ENCODE results near the gene MLF1. TPM values are rescaled to one million over a fixed set of nuclear protein-coding genes. Genes with fewer than 3 reads are reported as not detected.

Gene MLF1
- total RNA-seq, 2 experiments from 2014 or later, result 0.83 to 1.2 TPM

DNA sequence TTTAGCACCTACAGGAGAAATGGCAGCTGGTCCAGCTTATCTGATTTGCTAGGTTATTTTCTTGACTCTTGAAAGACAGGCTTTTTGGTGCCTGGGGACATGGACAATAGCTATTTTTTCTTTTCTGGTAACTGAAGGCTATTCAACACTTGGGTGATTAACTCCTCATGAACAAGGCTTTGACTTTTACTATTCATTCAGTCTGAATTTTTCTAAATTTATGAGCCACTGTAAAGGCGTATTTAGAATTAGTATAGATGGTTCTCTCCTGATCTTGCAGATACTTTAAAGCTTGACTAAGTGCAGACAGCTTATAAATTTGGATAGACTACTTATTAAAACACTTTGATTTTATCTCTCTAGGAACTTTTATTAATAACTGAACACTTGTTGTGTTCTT lies 54.9 kb downstream of the MLF1 start:
- Mint-ChIP-seq H3K27me3 (no peaks in the 10 kb centered on the region), H3K9me3 (peaks cover 2% of the 10 kb centered on the region), H3K36me3 (no peaks in the 10 kb centered on the region), H3K4me1 (no peaks in the 10 kb centered on the region), H3K4me3 (no peak overlapping the region), H3K27ac (no peak overlapping the region)
- no peak for DNase-seq
- POLR2A ChIA-PET, result no interaction called here
- ATAC-seq (ENCODE audit: low read depth), result no peak

DNA sequence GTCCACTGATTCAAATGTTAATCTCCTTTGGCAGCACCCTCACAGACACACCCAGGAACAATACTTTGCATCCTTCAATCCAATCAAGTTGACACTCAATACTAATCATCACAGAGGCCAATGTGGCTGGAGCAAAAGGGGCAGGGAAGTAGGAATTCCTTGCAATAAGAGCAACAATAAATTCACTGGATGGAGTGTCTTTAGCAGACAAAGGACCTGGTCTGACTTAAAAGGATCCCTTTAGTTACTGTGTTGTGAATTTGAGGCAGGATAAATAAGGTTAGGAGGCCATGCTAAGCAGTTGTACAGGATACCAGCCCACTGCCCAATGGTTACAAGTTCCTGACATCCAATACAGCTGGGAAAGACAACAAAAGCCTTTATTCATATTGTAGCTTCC lies 61.0 kb downstream of the MLF1 start:
- no peak overlapping the region for H3K27ac Mint-ChIP-seq
- DNase-seq (no peak), ATAC-seq (ENCODE audit: low read depth) (no peak)
- H3K9me3 Mint-ChIP-seq, result no peaks in the 10 kb centered on the region
- POLR2A ChIA-PET, result no interaction called here
- H3K27me3 Mint-ChIP-seq, result no peaks in the 10 kb centered on the region
- no peaks in the 10 kb centered on the region for H3K36me3 Mint-ChIP-seq
- no peaks in the 10 kb centered on the region for H3K4me1 Mint-ChIP-seq
- no peak overlapping the region for H3K4me3 Mint-ChIP-seq

DNA sequence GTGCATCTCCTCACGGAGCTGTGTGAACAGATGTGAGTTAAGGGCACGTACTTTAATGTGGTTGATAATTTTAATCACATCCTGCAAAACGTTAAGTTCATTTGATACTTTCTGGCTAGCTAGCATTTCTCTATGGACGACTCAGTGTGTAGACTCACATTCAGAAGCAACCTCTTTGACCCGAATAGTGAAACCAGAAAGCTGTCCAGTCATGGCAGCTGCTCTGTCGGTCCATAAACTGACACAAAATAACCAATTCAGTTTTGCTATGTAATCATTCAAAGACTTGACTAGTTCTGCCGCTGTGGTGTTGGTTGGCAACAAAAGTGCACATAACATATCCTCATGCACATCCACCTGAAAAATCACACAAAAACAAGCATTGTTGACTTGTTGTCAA lies 69.7 kb downstream of the MLF1 start:
- Mint-ChIP-seq H3K4me3 (no peak overlapping the region), H3K4me1 (peaks cover 8% of the 10 kb centered on the region), H3K27ac (no peak overlapping the region), H3K27me3 (no peaks in the 10 kb centered on the region), H3K36me3 (no peaks in the 10 kb centered on the region), H3K9me3 (no peaks in the 10 kb centered on the region)
- POLR2A ChIA-PET, result no interaction called here
- DNase-seq (no peak), ATAC-seq (ENCODE audit: low read depth) (no peak)

DNA sequence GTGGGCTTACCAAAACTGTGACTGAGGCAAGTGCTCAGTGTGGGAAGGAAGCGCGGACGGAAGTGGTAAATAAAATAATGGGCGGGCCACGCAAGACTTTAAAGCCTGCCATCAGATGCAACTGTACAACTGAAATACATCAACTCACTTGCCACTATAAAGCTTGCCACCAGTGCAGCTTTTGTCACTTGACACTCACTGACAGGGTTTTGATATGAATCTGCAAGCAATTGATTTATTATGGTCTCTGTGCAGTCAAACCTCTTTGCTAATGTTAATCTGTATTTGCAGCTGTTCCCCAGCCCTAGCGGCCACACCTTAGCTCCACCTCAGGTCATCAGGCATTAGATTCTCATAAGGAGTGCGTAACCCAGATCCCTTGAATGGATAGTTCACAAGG lies 71.0 kb downstream of the MLF1 start:
- Mint-ChIP-seq H3K27me3 (no peaks in the 10 kb centered on the region), H3K4me1 (peaks cover 15% of the 10 kb centered on the region), H3K36me3 (no peaks in the 10 kb centered on the region), H3K9me3 (no peaks in the 10 kb centered on the region), H3K4me3 (no peak overlapping the region), H3K27ac (no peak overlapping the region)
- POLR2A ChIA-PET, result no interaction called here
- DNase-seq (no peak), ATAC-seq (ENCODE audit: low read depth) (no peak)

DNA sequence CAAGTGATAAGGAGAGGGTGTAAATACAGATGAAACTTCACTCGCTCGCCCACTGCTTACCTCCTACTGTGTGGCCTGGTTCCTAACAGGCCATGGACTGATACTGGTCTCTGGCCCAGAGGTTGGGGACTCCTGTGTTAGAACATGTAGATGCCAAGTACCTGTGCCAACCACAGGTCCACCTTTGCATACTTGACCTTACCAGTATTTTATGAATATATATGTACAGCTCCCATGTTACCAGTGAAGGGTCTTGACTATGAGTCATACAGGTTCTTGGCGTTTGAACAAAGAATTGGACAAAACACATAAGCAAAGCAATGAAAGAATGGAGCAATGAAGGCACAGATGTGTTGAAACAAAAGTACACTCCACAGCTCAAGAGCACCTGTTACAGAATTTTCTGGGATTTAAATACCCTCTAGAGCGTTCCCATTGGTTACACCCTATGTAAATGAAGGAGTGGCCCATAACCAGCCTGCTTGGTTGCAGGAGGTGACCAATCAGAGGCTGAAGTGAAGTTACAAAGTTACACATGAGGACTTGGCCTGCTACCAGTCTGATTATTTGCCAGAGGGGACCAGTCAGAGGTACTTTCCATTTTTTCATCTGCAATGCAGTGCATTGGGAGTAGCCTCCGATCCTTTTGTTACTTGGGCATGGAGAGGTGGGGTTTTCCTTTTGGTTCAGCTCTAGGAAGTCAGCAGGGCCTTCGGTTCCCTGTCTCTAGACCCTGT lies 71.6 kb downstream of the MLF1 start:
- no peaks in the 10 kb centered on the region for H3K9me3 Mint-ChIP-seq
- no peak overlapping the region for H3K4me3 Mint-ChIP-seq
- no peak for DNase-seq
- POLR2A ChIA-PET, result no interaction called here
- H3K4me1 Mint-ChIP-seq, result peaks cover 15% of the 10 kb centered on the region
- H3K27me3 Mint-ChIP-seq, result no peaks in the 10 kb centered on the region
- H3K27ac Mint-ChIP-seq, result no peak overlapping the region
- H3K36me3 Mint-ChIP-seq, result peaks cover 2% of the 10 kb centered on the region
- no peak for ATAC-seq (ENCODE audit: low read depth)

DNA sequence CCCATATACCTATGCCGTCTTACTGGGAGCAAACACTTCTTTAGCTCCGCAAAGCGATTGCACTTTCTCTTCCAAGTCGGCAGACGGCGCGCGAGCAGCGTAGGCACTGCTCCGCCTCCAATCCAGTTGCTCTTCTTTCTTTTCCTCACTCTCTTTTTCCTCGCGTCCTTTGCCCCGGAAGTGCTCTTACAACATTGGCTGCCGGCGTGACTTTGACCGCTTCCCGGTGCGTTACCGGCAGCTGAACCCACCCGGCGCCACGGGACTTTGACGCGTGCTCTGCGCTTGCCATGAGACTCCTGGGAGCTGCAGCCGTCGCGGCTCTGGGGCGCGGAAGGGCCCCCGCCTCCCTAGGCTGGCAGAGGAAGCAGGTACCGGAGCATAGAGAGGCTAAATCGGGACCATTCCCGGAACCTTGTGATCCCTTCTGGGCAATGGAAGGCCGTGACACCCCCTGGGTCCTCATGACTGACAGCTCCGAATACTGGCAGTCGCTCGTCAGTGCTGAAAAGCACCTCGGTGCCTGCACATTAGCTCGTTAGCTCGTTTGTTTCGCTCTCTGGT lies 73.4 kb downstream of the MLF1 start, which contains the start of gene GFM1:
Gene GFM1, plus strand, starts transcription at position 183 of the 564 bp plus-strand sequence. Its CDS starts 108 bp downstream, at position 291.
- no peaks in the 10 kb centered on the region for H3K27me3 Mint-ChIP-seq
- ATAC-seq (ENCODE audit: low read depth), result peak; percentile 97
- H3K4me3 Mint-ChIP-seq, result peak within 1 kb of the TSS; percentile 93
- peaks cover 18% of the 10 kb centered on the region for H3K4me1 Mint-ChIP-seq
- H3K9me3 Mint-ChIP-seq, result no peaks in the 10 kb centered on the region
- DNase-seq, result peak; percentile 81
- POLR2A ChIA-PET, result interaction anchor here (0.7 to 1.6 kb wide), 7 partner anchors 9 to 165 kb away, joined by 3 to 8 read pairs (median 4); partner anchors contain the start of genes LXN, MFSD1 and MLF1
- peaks cover 12% of the 10 kb centered on the region for H3K36me3 Mint-ChIP-seq
- H3K27ac Mint-ChIP-seq, result peak within 1 kb of the TSS; percentile 85

DNA sequence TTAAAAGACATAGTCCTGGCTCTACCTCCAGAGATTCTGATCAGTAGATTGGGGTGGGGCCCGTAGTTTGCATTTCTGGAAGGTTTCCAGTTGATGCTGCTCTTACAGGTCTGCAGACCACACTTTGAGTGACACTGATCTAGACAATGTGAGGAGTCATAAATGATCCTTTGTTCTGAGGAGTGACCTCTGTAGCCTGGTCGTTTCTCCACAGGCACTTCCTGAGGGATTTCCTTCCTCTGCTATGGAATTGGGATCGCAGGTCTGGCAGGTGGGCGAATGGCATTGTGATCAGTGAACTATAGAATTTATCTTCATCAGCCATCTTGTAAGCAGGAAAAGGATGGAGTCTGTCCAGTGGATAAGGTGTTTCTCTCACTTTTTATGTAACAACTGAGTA lies 78.8 kb downstream of the MLF1 start:
- H3K27ac Mint-ChIP-seq, result no peak overlapping the region
- H3K4me1 Mint-ChIP-seq, result peaks cover 16% of the 10 kb centered on the region
- DNase-seq, result no peak
- peaks cover 22% of the 10 kb centered on the region for H3K36me3 Mint-ChIP-seq
- no peaks in the 10 kb centered on the region for H3K9me3 Mint-ChIP-seq
- POLR2A ChIA-PET, result no interaction called here
- ATAC-seq (ENCODE audit: low read depth), result no peak
- no peak overlapping the region for H3K4me3 Mint-ChIP-seq
- H3K27me3 Mint-ChIP-seq, result no peaks in the 10 kb centered on the region

DNA sequence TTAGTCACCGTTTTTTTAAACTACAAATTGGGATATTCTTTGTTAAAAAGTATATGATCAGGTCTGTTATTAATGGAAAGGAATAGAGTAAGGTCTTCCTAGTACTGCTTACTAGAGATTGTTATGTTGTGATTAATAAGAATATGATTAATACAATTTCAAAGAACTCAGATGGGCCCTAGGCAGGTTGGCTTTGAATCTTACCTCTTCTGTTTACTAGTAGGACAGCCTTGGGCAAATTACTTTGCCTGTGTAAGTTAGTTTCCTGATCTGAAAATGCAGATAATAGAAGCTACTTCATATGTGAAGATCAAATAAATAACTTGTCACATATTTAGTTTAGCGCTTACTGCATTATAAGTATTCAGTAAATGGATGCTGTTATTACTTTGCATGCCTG lies 80.2 kb downstream of the MLF1 start:
- H3K4me3 Mint-ChIP-seq, result no peak overlapping the region
- POLR2A ChIA-PET, result no interaction called here
- no peaks in the 10 kb centered on the region for H3K27me3 Mint-ChIP-seq
- ATAC-seq (ENCODE audit: low read depth) (no peak), DNase-seq (no peak)
- H3K27ac Mint-ChIP-seq, result no peak overlapping the region
- peaks cover 27% of the 10 kb centered on the region for H3K36me3 Mint-ChIP-seq
- peaks cover 6% of the 10 kb centered on the region for H3K4me1 Mint-ChIP-seq
- no peaks in the 10 kb centered on the region for H3K9me3 Mint-ChIP-seq

DNA sequence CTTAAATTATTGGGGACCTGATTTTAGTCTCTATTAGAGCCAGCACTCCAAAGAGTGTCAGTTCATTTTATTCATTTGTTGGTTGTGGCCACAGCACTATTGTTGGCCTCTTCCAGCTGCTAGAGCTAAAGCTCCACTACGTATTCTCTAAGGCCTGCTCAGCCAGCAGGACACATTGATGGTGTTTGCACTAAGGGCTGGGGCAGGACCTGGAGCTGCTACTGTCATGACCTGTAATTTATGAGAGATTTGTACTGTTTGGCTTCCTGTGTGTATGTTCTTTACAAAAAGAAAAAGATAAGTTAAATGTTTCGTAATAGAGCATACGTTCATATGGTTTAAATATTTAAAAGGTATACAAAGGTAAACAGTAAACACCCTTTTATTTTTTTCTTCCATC lies 81.5 kb downstream of the MLF1 start:
- ATAC-seq (ENCODE audit: low read depth) (no peak), DNase-seq (no peak)
- Mint-ChIP-seq H3K9me3 (no peaks in the 10 kb centered on the region), H3K4me3 (no peak overlapping the region), H3K36me3 (peaks cover 29% of the 10 kb centered on the region), H3K4me1 (peaks cover 3% of the 10 kb centered on the region), H3K27me3 (no peaks in the 10 kb centered on the region), H3K27ac (no peak overlapping the region)
- POLR2A ChIA-PET, result interaction anchor here (1.9 kb wide), 1 partner anchor 8 kb away, joined by 4 read pairs; the partner anchor contains the start of gene GFM1

Other genes starting within 250 kb of the MLF1 start
- gene GFM1, start 73.3 kb downstream of the MLF1 start, total RNA-seq, result 10 to 100 TPM; 34.7 to 38.9 TPM
- 1 to 10 TPM; 7.7 to 8.7 TPM for gene LXN, start 101.5 kb downstream of the MLF1 start, total RNA-seq
- not detected for gene RARRES1, start 161.3 kb downstream of the MLF1 start, total RNA-seq
- 10 to 100 TPM; 26.2 TPM for gene MFSD1, start 230.9 kb downstream of the MLF1 start, total RNA-seq

Data from activated naive CD8-positive, alpha-beta T cell treated with anti-CD3 and anti-CD28 coated beads, Interleukin-2, amount 10 ng/mL, durations not matched to agents 7 days and 5 days (primary cell).